Measurements from ENCODE around the gene CD68.

DNA sequence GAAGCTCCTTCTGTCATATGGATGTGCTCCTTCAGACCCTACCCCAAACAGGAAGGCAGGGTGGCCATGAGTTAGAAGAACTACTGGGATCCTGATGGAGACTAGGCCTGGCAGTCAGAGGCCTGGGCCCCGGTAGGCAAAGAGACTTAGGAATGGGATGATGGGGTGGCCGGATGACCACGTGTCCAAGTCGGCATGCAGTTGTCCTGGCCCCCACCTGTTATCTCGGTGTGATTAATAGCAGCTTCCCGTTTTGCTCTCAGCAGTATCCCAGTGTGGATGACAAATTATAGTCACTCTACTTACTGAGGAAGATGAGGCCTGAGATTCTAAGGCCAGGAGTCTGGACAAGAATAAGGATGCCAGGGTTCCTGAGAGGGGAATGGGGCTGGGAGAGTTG, 29.1 kb upstream of the CD68 start:
- TF ChIP-seq EZH2 (IDR thresholded peaks at IDR 0.05; ENCODE audit: borderline replicate concordance) (no peak), CTCF (IDR thresholded peaks at IDR 0.05; ENCODE audit: poor library complexity) (no peak), EZH2phosphoT487 (IDR thresholded peaks at IDR 0.05; ENCODE audit: low read depth, severe bottlenecking, unreplicated experiment) (no peak)
